WTC11 (cell line): ENCODE results near the gene TMTC2. TPM values are rescaled to one million over a fixed set of nuclear protein-coding genes. Genes with fewer than 3 reads are reported as not detected.

Experiments used
- ATAC-seq: fragments of 200-7000 bp; cut with Tn5 transposase; 2 replicates; pipeline ENCODE4 v1.10.0; 2021; ENCODE audit warnings: mild to moderate bottlenecking, moderate library complexity
- CTCF ChIA-PET: fragments of 300-600 bp; sonication (Branson Sonifier 250); formaldehyde crosslinking; loops from one replicate; lab custom pipeline; 2021; ENCODE audit warnings: antibody characterized with exemption; lab: Charles Lee
- POLR2A ChIA-PET: fragments of 350-600 bp; sonication (Branson Sonifier 250); formaldehyde crosslinking; loops from one replicate; lab custom pipeline; 2021; ENCODE audit warnings: antibody characterized with exemption; lab: Charles Lee
- DNase-seq: peaks from one replicate; pipeline ENCODE4 v3.0.0; 2021; ENCODE audit warnings: low spot score
- H3K27ac Mint-ChIP-seq: 2 replicates; pipeline ENCODE4 v1.8.0; 2021; ENCODE audit warnings: mixed read lengths
- H3K27me3 Mint-ChIP-seq: 2 replicates; pipeline ENCODE4 v1.8.0; 2021; ENCODE audit warnings: low read depth, mild to moderate bottlenecking, moderate library complexity, mixed read lengths
- H3K36me3 Mint-ChIP-seq: 2 replicates; pipeline ENCODE4 v1.8.0; 2021; ENCODE audit warnings: mixed read lengths
- H3K4me1 Mint-ChIP-seq: 2 replicates; pipeline ENCODE4 v1.8.0; 2022; ENCODE audit warnings: mixed read lengths
- H3K4me3 Mint-ChIP-seq: 2 replicates; pipeline ENCODE4 v1.8.0; 2021; ENCODE audit warnings: mild to moderate bottlenecking, moderate library complexity, mixed read lengths
- H3K9me3 Mint-ChIP-seq: 2 replicates; pipeline ENCODE4 v1.8.0; 2021; ENCODE audit warnings: mixed read lengths
- NR1H2 ChIP-seq: sonication (generic); formaldehyde crosslinking; IDR thresholded peaks from 2 replicates; pipeline ENCODE4 v1.9.0; 2021; ENCODE audit warnings: mild to moderate bottlenecking, moderate library complexity, missing genetic modification reagents
- RELA ChIP-seq: sonication (generic); formaldehyde crosslinking; IDR thresholded peaks from 2 replicates; pipeline ENCODE4 v1.8.1; 2022; ENCODE audit warnings: missing genetic modification reagents, mild to moderate bottlenecking, borderline replicate concordance
- SMAD3 ChIP-seq: sonication (generic); formaldehyde crosslinking; IDR thresholded peaks from 2 replicates; pipeline ENCODE4 v1.8.0; 2022; ENCODE audit warnings: missing genetic modification reagents, mild to moderate bottlenecking, borderline replicate concordance
- SP1 ChIP-seq: sonication (generic); formaldehyde crosslinking; conservative IDR thresholded peaks from 2 replicates; pipeline ENCODE4 v1.8.1; 2022; ENCODE audit warnings: missing genetic modification reagents
- TEAD1 ChIP-seq: sonication (generic); formaldehyde crosslinking; IDR thresholded peaks from 2 replicates; pipeline ENCODE4 v1.8.0; 2022; ENCODE audit warnings: mild to moderate bottlenecking, missing genetic modification reagents
- ZNF317 ChIP-seq: sonication (generic); formaldehyde crosslinking; IDR thresholded peaks from 2 replicates; pipeline ENCODE4 v1.8.1; 2023; ENCODE audit warnings: low read depth, mild to moderate bottlenecking, moderate library complexity, missing genetic modification reagents, borderline replicate concordance
- total RNA-seq: library from RNA; stranded (reverse); gene quantifications from 3 replicates; pipeline ENCODE4 v1.2.3, GENCODE V29; 2021
- TF ChIP-seq, protein P1 (sequence below): fragments of 200-600 bp; IDR thresholded peaks from 2 replicates; pipeline ENCODE4 v1.8.0; 2022; ENCODE audit warnings: antibody characterized with exemption
- TF ChIP-seq, protein P2 (sequence below): fragments of 250-450 bp; sonication (Bioruptor Pico); IDR thresholded peaks from 2 replicates; pipeline ENCODE4 v1.9.0; 2021; ENCODE audit warnings: mild to moderate bottlenecking
- TF ChIP-seq, protein P3 (sequence below): sonication (generic); formaldehyde crosslinking; IDR thresholded peaks from 2 replicates; pipeline ENCODE4 v1.8.1; 2023; ENCODE audit warnings: mild to moderate bottlenecking, moderate library complexity, missing genetic modification reagents
- TF ChIP-seq, protein P4 (sequence below): sonication (generic); formaldehyde crosslinking; IDR thresholded peaks from 2 replicates; pipeline ENCODE4 v1.8.0; 2022; ENCODE audit warnings: missing genetic modification reagents
- TF ChIP-seq, protein P5 (sequence below): fragments of 250-450 bp; sonication (Bioruptor Pico); IDR thresholded peaks from 2 replicates; pipeline ENCODE4 v1.9.0; 2021; ENCODE audit warnings: mild to moderate bottlenecking, borderline replicate concordance

Gene TMTC2
- total RNA-seq, 1 experiment from 2014 or later = 6.4 TPM

DNA sequence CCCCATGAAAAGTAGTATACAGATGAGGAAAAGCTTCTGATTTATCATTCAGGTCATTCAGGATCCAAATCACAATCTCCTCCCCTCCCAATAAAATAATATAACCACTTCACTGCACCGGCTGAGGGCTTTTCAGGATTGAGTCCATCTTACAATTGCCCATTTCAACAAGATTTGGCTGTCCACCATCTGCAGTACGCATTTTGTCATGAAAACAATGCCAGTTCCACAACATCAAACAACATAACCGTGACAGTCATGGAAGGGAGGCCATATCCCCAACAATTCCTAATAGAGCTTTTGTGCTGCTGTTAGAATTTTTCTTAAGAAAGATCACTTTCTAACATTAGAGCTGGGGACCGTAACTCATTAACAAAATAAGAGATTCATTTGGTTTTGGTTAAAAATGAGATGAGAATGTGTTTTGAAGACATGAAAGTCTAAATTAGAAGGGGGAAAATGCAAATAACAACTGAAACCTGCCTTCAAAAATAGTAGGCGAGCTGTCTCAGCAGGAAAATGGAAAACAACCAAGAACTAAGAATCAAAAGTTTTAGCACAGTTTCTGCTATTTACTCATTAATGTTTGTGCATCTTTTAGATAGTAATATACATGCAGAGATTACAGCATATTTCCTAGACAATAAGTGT is 38.3 kb upstream of the TMTC2 start:
- no peaks in the 10 kb centered on the region; the same call in 1 of the 2 replicates for H3K36me3 Mint-ChIP-seq
- H3K9me3 Mint-ChIP-seq = no peaks in the 10 kb centered on the region
- H3K4me1 Mint-ChIP-seq = peaks cover 21% of the 10 kb centered on the region
- no peak overlapping the region for H3K27ac Mint-ChIP-seq
- H3K4me3 Mint-ChIP-seq = no peak overlapping the region
- ATAC-seq = no peak
- H3K27me3 Mint-ChIP-seq = no peaks in the 10 kb centered on the region
- TF ChIP-seq TEAD1 (CRISPR knock-in tag) = no peak
- no peak for TF ChIP-seq RELA (CRISPR knock-in tag)
- TF ChIP-seq, protein P1, sequence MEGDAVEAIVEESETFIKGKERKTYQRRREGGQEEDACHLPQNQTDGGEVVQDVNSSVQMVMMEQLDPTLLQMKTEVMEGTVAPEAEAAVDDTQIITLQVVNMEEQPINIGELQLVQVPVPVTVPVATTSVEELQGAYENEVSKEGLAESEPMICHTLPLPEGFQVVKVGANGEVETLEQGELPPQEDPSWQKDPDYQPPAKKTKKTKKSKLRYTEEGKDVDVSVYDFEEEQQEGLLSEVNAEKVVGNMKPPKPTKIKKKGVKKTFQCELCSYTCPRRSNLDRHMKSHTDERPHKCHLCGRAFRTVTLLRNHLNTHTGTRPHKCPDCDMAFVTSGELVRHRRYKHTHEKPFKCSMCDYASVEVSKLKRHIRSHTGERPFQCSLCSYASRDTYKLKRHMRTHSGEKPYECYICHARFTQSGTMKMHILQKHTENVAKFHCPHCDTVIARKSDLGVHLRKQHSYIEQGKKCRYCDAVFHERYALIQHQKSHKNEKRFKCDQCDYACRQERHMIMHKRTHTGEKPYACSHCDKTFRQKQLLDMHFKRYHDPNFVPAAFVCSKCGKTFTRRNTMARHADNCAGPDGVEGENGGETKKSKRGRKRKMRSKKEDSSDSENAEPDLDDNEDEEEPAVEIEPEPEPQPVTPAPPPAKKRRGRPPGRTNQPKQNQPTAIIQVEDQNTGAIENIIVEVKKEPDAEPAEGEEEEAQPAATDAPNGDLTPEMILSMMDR = no peak
- no peak for TF ChIP-seq SMAD3 (CRISPR knock-in tag)
- TF ChIP-seq, protein P2, sequence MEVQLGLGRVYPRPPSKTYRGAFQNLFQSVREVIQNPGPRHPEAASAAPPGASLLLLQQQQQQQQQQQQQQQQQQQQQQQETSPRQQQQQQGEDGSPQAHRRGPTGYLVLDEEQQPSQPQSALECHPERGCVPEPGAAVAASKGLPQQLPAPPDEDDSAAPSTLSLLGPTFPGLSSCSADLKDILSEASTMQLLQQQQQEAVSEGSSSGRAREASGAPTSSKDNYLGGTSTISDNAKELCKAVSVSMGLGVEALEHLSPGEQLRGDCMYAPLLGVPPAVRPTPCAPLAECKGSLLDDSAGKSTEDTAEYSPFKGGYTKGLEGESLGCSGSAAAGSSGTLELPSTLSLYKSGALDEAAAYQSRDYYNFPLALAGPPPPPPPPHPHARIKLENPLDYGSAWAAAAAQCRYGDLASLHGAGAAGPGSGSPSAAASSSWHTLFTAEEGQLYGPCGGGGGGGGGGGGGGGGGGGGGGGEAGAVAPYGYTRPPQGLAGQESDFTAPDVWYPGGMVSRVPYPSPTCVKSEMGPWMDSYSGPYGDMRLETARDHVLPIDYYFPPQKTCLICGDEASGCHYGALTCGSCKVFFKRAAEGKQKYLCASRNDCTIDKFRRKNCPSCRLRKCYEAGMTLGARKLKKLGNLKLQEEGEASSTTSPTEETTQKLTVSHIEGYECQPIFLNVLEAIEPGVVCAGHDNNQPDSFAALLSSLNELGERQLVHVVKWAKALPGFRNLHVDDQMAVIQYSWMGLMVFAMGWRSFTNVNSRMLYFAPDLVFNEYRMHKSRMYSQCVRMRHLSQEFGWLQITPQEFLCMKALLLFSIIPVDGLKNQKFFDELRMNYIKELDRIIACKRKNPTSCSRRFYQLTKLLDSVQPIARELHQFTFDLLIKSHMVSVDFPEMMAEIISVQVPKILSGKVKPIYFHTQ = no peak
- TF ChIP-seq, protein P3, sequence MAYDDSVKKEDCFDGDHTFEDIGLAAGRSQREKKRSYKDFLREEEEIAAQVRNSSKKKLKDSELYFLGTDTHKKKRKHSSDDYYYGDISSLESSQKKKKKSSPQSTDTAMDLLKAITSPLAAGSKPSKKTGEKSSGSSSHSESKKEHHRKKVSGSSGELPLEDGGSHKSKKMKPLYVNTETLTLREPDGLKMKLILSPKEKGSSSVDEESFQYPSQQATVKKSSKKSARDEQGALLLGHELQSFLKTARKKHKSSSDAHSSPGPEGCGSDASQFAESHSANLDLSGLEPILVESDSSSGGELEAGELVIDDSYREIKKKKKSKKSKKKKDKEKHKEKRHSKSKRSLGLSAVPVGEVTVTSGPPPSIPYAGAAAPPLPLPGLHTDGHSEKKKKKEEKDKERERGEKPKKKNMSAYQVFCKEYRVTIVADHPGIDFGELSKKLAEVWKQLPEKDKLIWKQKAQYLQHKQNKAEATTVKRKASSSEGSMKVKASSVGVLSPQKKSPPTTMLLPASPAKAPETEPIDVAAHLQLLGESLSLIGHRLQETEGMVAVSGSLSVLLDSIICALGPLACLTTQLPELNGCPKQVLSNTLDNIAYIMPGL = no peak
- TF ChIP-seq, all 79 proteins: peak for 0
- ChIA-PET CTCF (no interaction called here), POLR2A (no interaction called here)
- no peak for DNase-seq

DNA sequence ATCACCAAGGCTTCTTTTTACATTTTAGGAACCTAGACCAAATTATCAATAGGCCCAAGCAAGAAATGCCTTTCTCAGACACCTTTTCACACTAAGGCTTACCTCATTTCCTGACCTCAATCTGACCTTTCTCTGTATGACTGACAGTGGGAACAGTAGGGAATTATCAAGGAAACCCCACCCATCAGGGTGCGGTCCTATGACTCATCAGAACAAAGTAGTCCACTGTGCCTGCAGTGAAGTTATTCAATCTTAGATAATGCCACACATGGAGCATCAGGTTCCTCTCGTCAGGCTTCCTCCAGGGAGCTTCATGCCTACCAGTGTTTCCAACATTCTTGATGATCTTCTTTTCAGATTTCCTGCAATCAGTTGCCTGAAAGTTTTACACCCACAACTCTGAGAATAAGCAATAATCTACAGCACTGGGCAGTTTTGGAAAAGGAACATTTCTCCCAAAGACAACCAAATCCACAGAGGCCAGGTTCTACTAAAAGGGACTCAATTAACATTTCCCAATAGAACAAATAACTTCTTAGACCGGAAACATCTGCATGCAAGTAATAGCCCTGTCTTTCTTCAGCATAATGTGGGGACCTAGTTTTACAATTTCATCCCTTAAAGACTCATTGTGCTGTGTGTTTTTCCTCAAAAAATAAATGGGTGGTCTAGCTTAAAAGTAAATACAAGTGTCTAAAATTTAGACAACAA is 35.9 kb upstream of the TMTC2 start:
- no peak overlapping the region for H3K4me3 Mint-ChIP-seq
- H3K9me3 Mint-ChIP-seq = peaks cover 8% of the 10 kb centered on the region
- CTCF ChIA-PET = no interaction called here
- H3K36me3 Mint-ChIP-seq = peaks cover 3% of the 10 kb centered on the region; the same call in 1 of the 2 replicates
- no peak overlapping the region for H3K27ac Mint-ChIP-seq
- TF ChIP-seq NR1H2 (CRISPR knock-in tag) (no peak), ZNF317 (CRISPR knock-in tag) (no peak), SP1 (CRISPR knock-in tag) (no peak)
- TF ChIP-seq, protein P4, sequence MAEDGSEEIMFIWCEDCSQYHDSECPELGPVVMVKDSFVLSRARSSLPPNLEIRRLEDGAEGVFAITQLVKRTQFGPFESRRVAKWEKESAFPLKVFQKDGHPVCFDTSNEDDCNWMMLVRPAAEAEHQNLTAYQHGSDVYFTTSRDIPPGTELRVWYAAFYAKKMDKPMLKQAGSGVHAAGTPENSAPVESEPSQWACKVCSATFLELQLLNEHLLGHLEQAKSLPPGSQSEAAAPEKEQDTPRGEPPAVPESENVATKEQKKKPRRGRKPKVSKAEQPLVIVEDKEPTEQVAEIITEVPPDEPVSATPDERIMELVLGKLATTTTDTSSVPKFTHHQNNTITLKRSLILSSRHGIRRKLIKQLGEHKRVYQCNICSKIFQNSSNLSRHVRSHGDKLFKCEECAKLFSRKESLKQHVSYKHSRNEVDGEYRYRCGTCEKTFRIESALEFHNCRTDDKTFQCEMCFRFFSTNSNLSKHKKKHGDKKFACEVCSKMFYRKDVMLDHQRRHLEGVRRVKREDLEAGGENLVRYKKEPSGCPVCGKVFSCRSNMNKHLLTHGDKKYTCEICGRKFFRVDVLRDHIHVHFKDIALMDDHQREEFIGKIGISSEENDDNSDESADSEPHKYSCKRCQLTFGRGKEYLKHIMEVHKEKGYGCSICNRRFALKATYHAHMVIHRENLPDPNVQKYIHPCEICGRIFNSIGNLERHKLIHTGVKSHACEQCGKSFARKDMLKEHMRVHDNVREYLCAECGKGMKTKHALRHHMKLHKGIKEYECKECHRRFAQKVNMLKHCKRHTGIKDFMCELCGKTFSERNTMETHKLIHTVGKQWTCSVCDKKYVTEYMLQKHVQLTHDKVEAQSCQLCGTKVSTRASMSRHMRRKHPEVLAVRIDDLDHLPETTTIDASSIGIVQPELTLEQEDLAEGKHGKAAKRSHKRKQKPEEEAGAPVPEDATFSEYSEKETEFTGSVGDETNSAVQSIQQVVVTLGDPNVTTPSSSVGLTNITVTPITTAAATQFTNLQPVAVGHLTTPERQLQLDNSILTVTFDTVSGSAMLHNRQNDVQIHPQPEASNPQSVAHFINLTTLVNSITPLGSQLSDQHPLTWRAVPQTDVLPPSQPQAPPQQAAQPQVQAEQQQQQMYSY (CRISPR knock-in tag) = no peak
- TF ChIP-seq, protein P2 = no peak
- TF ChIP-seq, protein P5, sequence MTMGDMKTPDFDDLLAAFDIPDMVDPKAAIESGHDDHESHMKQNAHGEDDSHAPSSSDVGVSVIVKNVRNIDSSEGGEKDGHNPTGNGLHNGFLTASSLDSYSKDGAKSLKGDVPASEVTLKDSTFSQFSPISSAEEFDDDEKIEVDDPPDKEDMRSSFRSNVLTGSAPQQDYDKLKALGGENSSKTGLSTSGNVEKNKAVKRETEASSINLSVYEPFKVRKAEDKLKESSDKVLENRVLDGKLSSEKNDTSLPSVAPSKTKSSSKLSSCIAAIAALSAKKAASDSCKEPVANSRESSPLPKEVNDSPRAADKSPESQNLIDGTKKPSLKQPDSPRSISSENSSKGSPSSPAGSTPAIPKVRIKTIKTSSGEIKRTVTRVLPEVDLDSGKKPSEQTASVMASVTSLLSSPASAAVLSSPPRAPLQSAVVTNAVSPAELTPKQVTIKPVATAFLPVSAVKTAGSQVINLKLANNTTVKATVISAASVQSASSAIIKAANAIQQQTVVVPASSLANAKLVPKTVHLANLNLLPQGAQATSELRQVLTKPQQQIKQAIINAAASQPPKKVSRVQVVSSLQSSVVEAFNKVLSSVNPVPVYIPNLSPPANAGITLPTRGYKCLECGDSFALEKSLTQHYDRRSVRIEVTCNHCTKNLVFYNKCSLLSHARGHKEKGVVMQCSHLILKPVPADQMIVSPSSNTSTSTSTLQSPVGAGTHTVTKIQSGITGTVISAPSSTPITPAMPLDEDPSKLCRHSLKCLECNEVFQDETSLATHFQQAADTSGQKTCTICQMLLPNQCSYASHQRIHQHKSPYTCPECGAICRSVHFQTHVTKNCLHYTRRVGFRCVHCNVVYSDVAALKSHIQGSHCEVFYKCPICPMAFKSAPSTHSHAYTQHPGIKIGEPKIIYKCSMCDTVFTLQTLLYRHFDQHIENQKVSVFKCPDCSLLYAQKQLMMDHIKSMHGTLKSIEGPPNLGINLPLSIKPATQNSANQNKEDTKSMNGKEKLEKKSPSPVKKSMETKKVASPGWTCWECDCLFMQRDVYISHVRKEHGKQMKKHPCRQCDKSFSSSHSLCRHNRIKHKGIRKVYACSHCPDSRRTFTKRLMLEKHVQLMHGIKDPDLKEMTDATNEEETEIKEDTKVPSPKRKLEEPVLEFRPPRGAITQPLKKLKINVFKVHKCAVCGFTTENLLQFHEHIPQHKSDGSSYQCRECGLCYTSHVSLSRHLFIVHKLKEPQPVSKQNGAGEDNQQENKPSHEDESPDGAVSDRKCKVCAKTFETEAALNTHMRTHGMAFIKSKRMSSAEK (CRISPR knock-in tag) = no peak
- TF ChIP-seq, protein P3 = no peak
- DNase-seq = no peak
- peaks cover 21% of the 10 kb centered on the region for H3K4me1 Mint-ChIP-seq
- H3K27me3 Mint-ChIP-seq = no peaks in the 10 kb centered on the region
- no peak for ATAC-seq
- POLR2A ChIA-PET = no interaction called here
